Ramos (cell line): ENCODE results near the gene RAB14.
"Not testable (repeated sequence)": the region's sequence is repeated elsewhere in the genome, so short reads cannot be mapped to it uniquely, and the experiment has no call there.

Experiments
- in situ Hi-C: fragments of 300-500 bp; cut with MboI; formaldehyde crosslinking; loops from one replicate; pipeline ENCODE4 v1.14.3; 2022; ENCODE audit warnings: low sequenced_read_pairs; ENCODE audit not compliant: unreplicated experiment

Gene RAB14

GRCh38 chr9:121192959-121193640 is 8.6 kb downstream of the RAB14 start:
- in situ Hi-C loops, result no loop called here

GRCh38 chr9:121192518-121192917 is 9.2 kb downstream of the RAB14 start:
- in situ Hi-C loops, result no loop called here

- in situ Hi-C loops, result no loop called here
Observed at GRCh38 chr9:121191235-121191634, 10.4 kb downstream of the RAB14 start.

GRCh38 chr9:121189660-121190059 is 12.0 kb downstream of the RAB14 start:
- in situ Hi-C loops, result no loop called here

- in situ Hi-C loops, result no loop called here
Observed at GRCh38 chr9:121189006-121189405, 12.7 kb downstream of the RAB14 start.

GRCh38 chr9:121187636-121188305 is 13.9 kb downstream of the RAB14 start:
- in situ Hi-C loops, result no loop called here

GRCh38 chr9:121185774-121186403 is 15.8 kb downstream of the RAB14 start:
- in situ Hi-C loops, result no loop called here

GRCh38 chr9:121185178-121185745 is 16.4 kb downstream of the RAB14 start:
- in situ Hi-C loops, result no loop called here

GRCh38 chr9:121184463-121184862 is 17.2 kb downstream of the RAB14 start:
- in situ Hi-C loops, result no loop called here

- in situ Hi-C loops, result no loop called here
Observed at GRCh38 chr9:121183666-121184423, 17.8 kb downstream of the RAB14 start.

GRCh38 chr9:121182989-121183388 is 18.7 kb downstream of the RAB14 start:
- in situ Hi-C loops, result no loop called here

GRCh38 chr9:121182101-121182836 is 19.4 kb downstream of the RAB14 start:
- in situ Hi-C loops, result no loop called here

- in situ Hi-C loops, result no loop called here
Observed at GRCh38 chr9:121179930-121180681, 21.6 kb downstream of the RAB14 start.

GRCh38 chr9:121179373-121179721 is 22.3 kb downstream of the RAB14 start:
- in situ Hi-C loops, result not testable (repeated sequence)

GRCh38 chr9:121178676-121179372 is 22.8 kb downstream of the RAB14 start:
- in situ Hi-C loops, result no loop called here

- in situ Hi-C loops, result no loop called here
Observed at GRCh38 chr9:121173501-121173900, 28.2 kb downstream of the RAB14 start.

- in situ Hi-C loops, result no loop called here
Observed at GRCh38 chr9:121172726-121173487, 28.8 kb downstream of the RAB14 start.

GRCh38 chr9:121171236-121171635 is 30.4 kb downstream of the RAB14 start:
- in situ Hi-C loops, result no loop called here
